Spinal cord (tissue), 10 donors: ENCODE measurements around the gene TRAP1. TPM values are rescaled to one million over a fixed set of nuclear protein-coding genes. Genes with fewer than 3 reads are reported as not detected.
"Not testable (repeated sequence)": the region's sequence is repeated elsewhere in the genome, so short reads cannot be mapped to it uniquely, and the experiment has no call there.

Experiments
- DNase-seq, 6 donors: peaks; one replicate each; pipeline versions ENCODE4 v3.0.0 to v3.0.0-alpha.2; 2013 to 2015; ENCODE audit warnings: low spot score in 6 of 6, low read depth in 4 of 6
- H3K27ac ChIP-seq: one replicate; pipeline ENCODE4 v1.5.1; 2013; ENCODE audit warnings: low read depth, low read length, control low read depth
- H3K27me3 ChIP-seq: one replicate; pipeline ENCODE4 v1.6.1; 2013; ENCODE audit warnings: low read length; ENCODE audit not compliant: control insufficient read depth, insufficient read depth
- H3K36me3 ChIP-seq: one replicate; pipeline ENCODE4 v1.6.1; 2013; ENCODE audit warnings: low read length; ENCODE audit not compliant: control insufficient read depth, insufficient read depth
- H3K4me1 ChIP-seq: one replicate; pipeline ENCODE4 v1.6.1; 2013; ENCODE audit warnings: low read length; ENCODE audit not compliant: control insufficient read depth, insufficient read depth
- H3K4me3 ChIP-seq: one replicate; pipeline ENCODE4 v1.5.1; 2013; ENCODE audit warnings: low read depth, low read length, control low read depth
- H3K9me3 ChIP-seq: one replicate; pipeline ENCODE4 v1.6.1; 2013; ENCODE audit warnings: low read length; ENCODE audit not compliant: control insufficient read depth, insufficient read depth
- WGBS: methylation state at CpG from one replicate; pipeline ENCODE4 v1.1.5; 2013; ENCODE audit warnings: missing lambda C conversion rate; ENCODE audit not compliant: insufficient coverage; 5-methylcytosine and 5-hydroxymethylcytosine counted together
- polyA plus RNA-seq, 2 donors: library from polyadenylated mRNA; unstranded; fragments of 120-200 nt; gene quantifications; one replicate each; pipeline ENCODE4 v1.2.1, GENCODE V29; 2013; ENCODE audit not compliant: insufficient read length in 2 of 2
- total RNA-seq, 2 donors: library from RNA; depleted of rRNA in 1 of 2; stranded (reverse); fragments of 120-200 nt in 1 of 2; fragments of >200 nt in 1 of 2; gene quantifications; one replicate each; pipeline versions ENCODE4 v1.2.3 to v1.2.4, GENCODE V29; 2013 to 2014
- donor health status: healthy.

Gene TRAP1
- total and polyA plus RNA-seq, 4 donors = 68.1 to 142 (median 82.8) TPM

DNA sequence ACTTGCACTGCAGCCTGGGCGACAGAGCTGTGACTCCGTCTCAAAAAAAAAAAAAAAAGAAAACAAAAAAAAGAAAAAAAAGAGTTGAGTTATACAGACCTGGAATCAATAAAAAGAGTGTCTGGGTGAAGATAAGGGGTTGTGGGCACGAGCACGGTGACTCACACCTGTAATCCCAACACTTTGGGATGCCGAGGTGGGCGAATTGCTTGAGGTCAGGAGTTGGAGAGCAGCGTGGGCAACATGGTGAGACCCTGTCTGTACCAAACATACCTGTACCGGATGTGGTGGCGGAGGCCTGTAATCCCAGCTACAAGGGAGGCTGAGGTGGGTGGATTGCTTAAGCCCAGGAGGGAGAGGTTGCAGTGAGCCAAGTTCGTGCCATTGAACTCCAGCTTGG is 1.3 kb upstream of the TRAP1 start:
- H3K36me3 ChIP-seq = peaks cover 10% of the 10 kb centered on the region
- no peak overlapping the region for H3K4me3 ChIP-seq

DNA sequence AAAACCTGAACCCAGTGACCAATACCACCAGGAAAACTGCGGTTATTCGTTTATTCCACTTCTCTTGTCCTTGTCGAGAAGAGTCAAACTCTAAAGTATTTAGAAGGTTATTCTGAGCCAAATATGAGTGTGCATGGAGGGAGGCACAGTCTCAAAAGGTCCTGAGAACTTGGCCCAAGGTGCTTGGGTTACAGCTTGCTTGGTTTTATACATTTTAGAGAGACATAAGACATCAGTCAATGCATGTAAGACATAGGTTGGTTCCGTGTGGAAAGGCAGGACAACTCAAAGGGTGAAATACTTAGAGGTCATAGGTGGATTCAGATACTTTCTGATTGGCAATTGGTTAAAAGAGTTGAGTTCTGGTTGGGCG is 681 bp upstream of the TRAP1 start:
- H3K27ac ChIP-seq = peak overlapping the region; percentile 52
- no peak for DNase-seq
- peaks cover 16% of the 10 kb centered on the region for H3K36me3 ChIP-seq
- no peaks in the 10 kb centered on the region for H3K27me3 ChIP-seq
- peak overlapping the region; percentile 56 for H3K4me3 ChIP-seq
- peaks cover 20% of the 10 kb centered on the region for H3K4me1 ChIP-seq
- no peaks in the 10 kb centered on the region for H3K9me3 ChIP-seq
- WGBS = 20% methylated on average over 2 of the region's 5 CpGs

More for the DNA sequence above, 1.3 kb upstream of the TRAP1 start:
- Histone ChIP-seq H3K27me3 (no peaks in the 10 kb centered on the region), H3K27ac (no peak overlapping the region), H3K9me3 (no peaks in the 10 kb centered on the region), H3K4me1 (peaks cover 20% of the 10 kb centered on the region)
- no peak for DNase-seq
- 82% methylated on average over 2 of the region's 10 CpGs for WGBS

DNA sequence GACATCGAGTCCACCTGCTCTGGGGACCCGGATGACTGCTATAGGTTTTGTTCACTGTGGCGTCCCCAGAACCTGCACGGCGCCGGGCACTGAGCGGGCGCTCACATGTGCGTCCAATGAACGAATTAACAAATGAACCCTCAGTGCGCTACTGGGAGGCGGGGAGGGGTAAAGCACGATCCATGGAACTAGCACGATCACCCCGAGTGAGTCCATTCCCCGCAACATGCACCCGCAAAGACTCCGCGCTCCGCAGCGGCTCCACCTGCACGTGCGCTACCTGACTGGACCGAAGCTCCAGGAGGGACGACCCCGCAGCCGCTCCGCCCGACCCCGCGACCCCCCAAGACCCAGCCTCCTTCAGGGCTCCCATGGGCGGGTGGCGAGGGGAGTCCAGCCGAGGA is 491 bp downstream of the TRAP1 start:
- Histone ChIP-seq H3K27ac (peak overlapping the region; percentile 57), H3K9me3 (no peaks in the 10 kb centered on the region)
- WGBS = 0% methylated on average over 34 of the region's 34 CpGs

DNA sequence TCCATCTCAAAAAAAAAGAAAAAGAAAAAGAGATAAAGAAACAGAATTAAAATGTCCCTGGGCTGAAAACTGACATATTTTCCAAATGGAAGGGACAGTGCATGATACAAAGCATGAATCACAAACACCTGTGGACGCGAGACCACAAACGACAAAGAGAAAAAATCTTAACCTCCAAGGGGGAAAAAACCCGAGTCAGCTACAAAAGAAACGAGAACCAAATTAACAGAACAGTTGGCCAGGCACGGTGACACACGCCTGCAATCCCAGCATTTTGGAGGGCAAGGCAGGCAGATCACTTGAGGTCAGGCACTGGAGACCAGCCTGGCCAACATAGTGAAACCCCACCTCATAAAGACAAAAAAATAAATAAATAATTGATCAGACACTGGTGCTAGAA is 1.9 kb downstream of the TRAP1 start:
- Histone ChIP-seq H3K9me3 (no peaks in the 10 kb centered on the region), H3K27ac (no peak overlapping the region), H3K36me3 (peaks cover 16% of the 10 kb centered on the region), H3K27me3 (no peaks in the 10 kb centered on the region), H3K4me3 (no peak overlapping the region), H3K4me1 (peaks cover 24% of the 10 kb centered on the region)
- 82% methylated on average over 7 of the region's 7 CpGs for WGBS
- no peak for DNase-seq

More for the DNA sequence above, 491 bp downstream of the TRAP1 start:
- Histone ChIP-seq H3K27me3 (no peaks in the 10 kb centered on the region), H3K4me1 (peaks cover 24% of the 10 kb centered on the region), H3K36me3 (peaks cover 16% of the 10 kb centered on the region), H3K4me3 (peak overlapping the region; percentile 91)
- DNase-seq = peak in 3 of 6 donors; percentile 1 to 57 (median 34)

DNA sequence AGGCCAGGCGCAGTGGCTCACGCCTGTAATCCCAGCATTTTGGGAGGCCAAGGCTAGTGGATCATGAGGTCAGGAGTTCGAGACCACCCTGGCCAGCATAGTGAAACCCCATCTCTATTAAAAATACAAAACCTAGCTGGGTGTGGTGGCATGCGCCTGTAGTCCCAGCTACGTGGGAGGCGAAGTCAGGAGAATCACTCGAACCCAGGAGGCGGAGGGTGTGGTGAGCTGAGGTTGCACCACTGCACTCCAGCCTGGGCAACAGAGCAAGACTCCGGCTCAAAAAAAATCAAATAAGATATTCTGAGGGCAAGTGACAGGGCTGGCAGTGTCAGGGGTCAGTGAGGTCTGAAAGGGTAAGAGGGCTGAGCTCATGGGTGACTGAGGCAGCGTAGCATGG is 2.9 kb downstream of the TRAP1 start:
- DNase-seq, H3K4me3 ChIP-seq, H3K27ac ChIP-seq, H3K9me3 ChIP-seq, H3K27me3 ChIP-seq: not testable (repeated sequence)
- 100% methylated on average over 7 of the region's 10 CpGs for WGBS
- Histone ChIP-seq H3K4me1 (peaks cover 24% of the 10 kb centered on the region), H3K36me3 (peaks cover 16% of the 10 kb centered on the region)

DNA sequence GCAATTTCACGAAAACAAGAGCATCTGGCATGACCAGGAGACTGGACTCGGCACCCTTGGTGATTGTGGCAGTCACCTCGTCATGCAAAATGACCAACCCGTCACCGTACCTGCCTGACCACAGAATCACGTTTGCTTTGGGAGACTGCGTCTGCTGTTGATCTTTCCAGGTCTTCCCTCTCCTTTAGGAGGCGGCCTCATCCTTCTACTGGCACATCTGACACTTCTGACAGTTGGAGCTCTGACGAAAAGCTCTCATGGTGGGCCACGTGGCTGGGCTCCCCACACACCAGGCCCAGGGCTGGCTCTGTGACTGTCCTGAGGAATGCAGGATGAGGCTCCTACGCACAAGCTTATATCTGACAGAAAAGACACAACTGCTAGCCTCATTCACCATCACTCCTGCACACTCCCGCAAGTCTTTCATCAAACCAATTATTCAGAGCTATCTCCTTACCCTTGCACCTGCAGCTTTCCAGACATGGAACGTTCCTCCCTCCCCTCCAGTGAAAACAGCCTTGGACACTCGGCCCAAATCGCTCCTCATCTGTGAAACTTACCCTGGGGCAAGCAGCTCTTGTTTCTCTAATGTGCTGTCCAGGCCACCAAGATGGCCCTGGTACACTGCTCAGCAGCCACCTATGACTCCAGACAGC is 3.6 kb downstream of the TRAP1 start:
- peaks cover 24% of the 10 kb centered on the region for H3K4me1 ChIP-seq
- peaks cover 16% of the 10 kb centered on the region for H3K36me3 ChIP-seq
- 92% methylated on average over 15 of the region's 15 CpGs for WGBS
- H3K9me3 ChIP-seq = no peaks in the 10 kb centered on the region
- DNase-seq = no peak
- no peak overlapping the region for H3K27ac ChIP-seq
- no peak overlapping the region for H3K4me3 ChIP-seq
- H3K27me3 ChIP-seq = no peaks in the 10 kb centered on the region

DNA sequence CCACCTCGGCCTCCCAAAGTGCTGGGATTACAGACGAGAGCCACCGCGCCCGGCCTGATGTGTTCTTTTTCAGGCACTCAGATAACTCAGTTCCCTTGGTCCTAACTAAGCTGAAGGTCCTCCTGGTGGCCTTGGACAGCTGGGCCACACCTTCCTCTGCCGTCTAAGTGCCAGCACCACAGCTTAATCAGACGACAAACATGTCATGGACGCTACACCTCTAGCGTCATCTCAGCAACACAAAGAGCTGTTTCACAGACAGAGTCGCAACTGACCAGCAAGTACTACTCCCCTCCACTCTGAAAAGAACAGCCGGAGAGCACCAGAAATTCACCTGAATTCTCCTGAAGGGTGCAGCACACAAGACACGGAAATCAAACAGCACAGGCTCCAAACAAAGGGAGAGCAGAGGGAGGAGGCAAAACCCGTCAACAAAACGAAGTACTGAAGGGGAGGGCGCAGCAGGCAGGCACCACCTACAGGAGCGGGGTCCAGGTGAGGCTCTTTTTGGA is 4.4 kb downstream of the TRAP1 start:
- no peaks in the 10 kb centered on the region for H3K27me3 ChIP-seq
- H3K36me3 ChIP-seq = peaks cover 18% of the 10 kb centered on the region
- DNase-seq = no peak
- H3K4me3 ChIP-seq = no peak overlapping the region
- 87% methylated on average over 15 of the region's 16 CpGs for WGBS
- H3K27ac ChIP-seq = no peak overlapping the region
- no peaks in the 10 kb centered on the region for H3K9me3 ChIP-seq
- H3K4me1 ChIP-seq = peaks cover 17% of the 10 kb centered on the region

DNA sequence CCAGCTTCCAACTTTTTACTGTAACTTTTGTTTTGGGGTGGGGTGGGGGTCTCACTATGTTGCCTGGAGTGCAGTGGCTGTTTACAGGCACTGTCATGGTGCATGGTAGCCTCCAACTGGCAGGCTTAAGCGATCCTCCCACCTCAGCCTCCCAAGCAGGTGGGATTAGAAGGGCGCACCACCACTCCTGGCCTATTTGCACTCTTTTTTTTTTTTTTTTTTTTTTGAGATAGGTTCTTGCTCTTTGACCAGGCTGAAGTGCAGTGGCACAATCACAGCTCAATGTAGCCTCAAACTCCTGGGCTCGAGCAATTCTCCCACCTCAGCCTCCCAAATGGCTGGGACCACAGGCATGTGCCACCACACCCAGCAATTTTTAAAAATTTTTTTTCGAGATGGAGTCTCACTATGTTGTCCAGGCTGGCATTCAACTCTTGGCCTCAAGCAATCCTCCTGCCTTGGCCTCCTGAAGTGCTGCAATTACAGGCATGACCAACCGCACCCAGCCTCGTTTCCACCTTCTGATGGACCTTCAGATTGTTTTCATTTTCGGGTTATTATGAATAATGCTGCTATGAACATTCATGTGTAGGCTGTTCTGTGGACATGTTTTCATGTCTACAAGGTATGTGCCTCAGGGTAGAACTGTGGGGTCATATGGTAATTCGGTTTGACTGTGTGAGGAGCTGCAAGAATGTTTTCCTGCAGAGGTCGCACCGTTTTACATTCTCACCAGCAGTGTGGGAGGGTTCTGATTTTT is 10.9 kb downstream of the TRAP1 start:
- Histone ChIP-seq H3K27ac (no peak overlapping the region), H3K9me3 (no peaks in the 10 kb centered on the region), H3K4me3 (no peak overlapping the region), H3K36me3 (peaks cover 11% of the 10 kb centered on the region), H3K27me3 (no peaks in the 10 kb centered on the region), H3K4me1 (no peaks in the 10 kb centered on the region)
- WGBS = 91% methylated on average over 3 of the region's 10 CpGs
- no peak for DNase-seq

DNA sequence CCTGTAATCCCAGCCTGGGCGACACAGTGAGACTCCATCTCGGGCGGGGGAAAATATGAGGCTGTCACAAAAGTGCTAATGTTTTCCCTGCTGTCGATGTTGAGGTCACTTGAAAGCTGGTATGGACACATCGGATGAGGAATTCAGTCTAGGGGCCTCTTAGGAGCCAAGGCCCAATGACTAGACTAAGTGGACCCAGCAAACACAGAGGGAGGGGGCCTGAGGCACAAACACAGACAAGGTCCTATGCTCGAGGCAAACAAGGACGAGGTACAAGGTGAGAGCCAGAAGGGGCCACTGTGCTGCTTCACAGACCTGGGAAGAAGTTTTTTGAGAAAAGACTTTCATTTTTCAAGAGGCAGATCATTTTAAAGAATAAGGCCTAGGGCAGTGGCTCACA is 15.2 kb downstream of the TRAP1 start:
- Histone ChIP-seq H3K27me3 (no peaks in the 10 kb centered on the region), H3K36me3 (peaks cover 6% of the 10 kb centered on the region), H3K4me1 (no peaks in the 10 kb centered on the region), H3K9me3 (no peaks in the 10 kb centered on the region), H3K27ac (no peak overlapping the region), H3K4me3 (no peak overlapping the region)
- WGBS = 95% methylated on average over 7 of the region's 7 CpGs
- DNase-seq = no peak

DNA sequence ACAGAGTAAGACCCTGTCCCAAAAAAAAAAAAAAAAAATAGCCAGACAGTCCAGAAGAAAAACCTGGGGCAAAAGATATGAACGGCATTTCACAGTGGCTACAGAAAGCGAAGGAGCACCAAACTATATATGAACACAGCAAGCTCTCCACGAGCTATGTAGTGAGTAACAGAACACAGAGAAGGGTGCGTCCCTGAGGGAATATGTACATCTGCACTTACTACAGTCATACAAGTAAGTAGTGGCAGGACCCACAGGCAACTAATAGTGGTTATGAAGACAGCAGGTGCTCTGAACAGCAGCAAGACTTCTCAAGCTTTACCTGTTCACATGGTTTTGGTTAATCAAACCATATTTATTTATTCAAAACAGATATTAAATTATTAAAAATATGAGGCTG is 15.8 kb downstream of the TRAP1 start:
- no peaks in the 10 kb centered on the region for H3K9me3 ChIP-seq
- no peak for DNase-seq
- H3K27ac ChIP-seq = no peak overlapping the region
- H3K36me3 ChIP-seq = peaks cover 6% of the 10 kb centered on the region
- no CpG with 5 or more reads among the region's 4 CpGs for WGBS
- H3K27me3 ChIP-seq = no peaks in the 10 kb centered on the region
- H3K4me3 ChIP-seq = no peak overlapping the region
- H3K4me1 ChIP-seq = no peaks in the 10 kb centered on the region
